ENCODE measurements around the gene FOXC1. TPM values are rescaled to one million over a fixed set of nuclear protein-coding genes. Genes with fewer than 3 reads are reported as not detected.

The FOXC1 gene
- total and polyA plus RNA-seq, 2 experiments from 2014 or later, result 0.10 to 0.13 TPM

DNA sequence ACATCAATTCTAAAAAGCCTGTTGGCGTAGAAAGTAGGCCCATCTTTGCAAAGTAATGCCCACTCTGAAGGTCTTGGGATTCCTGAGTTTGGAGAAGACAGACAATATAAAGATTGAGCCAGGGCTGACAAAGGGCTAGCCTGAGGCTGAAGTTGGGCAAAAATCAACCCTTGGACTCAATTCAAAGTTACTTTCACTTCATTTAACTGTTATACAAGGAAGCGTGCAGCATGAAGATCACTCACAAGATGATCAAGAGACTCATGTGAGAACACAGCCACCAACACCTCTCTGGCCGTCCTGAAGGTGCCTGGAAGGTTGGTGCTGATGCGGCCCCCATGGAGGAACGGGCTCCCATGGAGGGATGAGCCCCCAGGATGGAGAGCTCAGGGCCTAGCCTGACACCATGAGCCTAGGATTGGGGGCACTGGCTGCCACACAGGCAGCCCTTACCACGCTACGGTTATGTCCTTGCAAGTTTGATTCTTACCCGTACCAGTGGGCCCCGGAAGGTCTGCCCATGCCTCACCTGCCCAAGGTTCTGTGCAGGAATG, 26.6 kb downstream of the FOXC1 start:
- no peaks in the 10 kb centered on the region for H3K9me2 ChIP-seq (ENCODE audit: insufficient read depth)
- no peaks in the 10 kb centered on the region for H3K79me2 ChIP-seq (replicated peaks; ENCODE audit: insufficient read depth)
- no peaks in the 10 kb centered on the region for H3F3A ChIP-seq (replicated peaks; ENCODE audit: low read depth)
- DNase-seq (ENCODE audit: low spot score) (no peak), ATAC-seq (no peak)
- H3K27me3 ChIP-seq (ENCODE audit: insufficient read depth), result no peaks in the 10 kb centered on the region
- no peaks in the 10 kb centered on the region for H3K4me1 ChIP-seq (ENCODE audit: insufficient read depth)
- H3K36me3 ChIP-seq (ENCODE audit: insufficient read depth), result no peaks in the 10 kb centered on the region
- H3K27ac ChIP-seq (ENCODE audit: low read depth), result no peak overlapping the region
- H2AFZ ChIP-seq, result no peak overlapping the region
- Mint-ChIP-seq H3K4me1 (peaks cover 5% of the 10 kb centered on the region; the same call in 1 of the 3 replicates), H3K4me3 (no peak overlapping the region), H3K36me3 (ENCODE audit: low read depth) (no peaks in the 10 kb centered on the region; the same call in 2 of the 3 replicates), H3K9me3 (no peaks in the 10 kb centered on the region; the same call in 2 of the 3 replicates), H3K27me3 (ENCODE audit: insufficient read depth, low read depth, poor library complexity) (peaks cover 15% of the 10 kb centered on the region), H3K27ac (no peak overlapping the region)
- no peaks in the 10 kb centered on the region for H4K20me1 ChIP-seq (replicated peaks; ENCODE audit: insufficient read depth)
- no peak overlapping the region for H3K4me2 ChIP-seq
- TF ChIP-seq POLR2AphosphoS5 (IDR thresholded peaks at IDR 0.05; ENCODE audit: low read depth), result no peak
- TF ChIP-seq CREB1 (CRISPR knock-in tag; IDR thresholded peaks at IDR 0.05; ENCODE audit: low read depth), result no peak
- TF ChIP-seq ZNF331 (CRISPR knock-in tag; IDR thresholded peaks at IDR 0.05; ENCODE audit: low read depth), result no peak
- TF ChIP-seq, protein P1, sequence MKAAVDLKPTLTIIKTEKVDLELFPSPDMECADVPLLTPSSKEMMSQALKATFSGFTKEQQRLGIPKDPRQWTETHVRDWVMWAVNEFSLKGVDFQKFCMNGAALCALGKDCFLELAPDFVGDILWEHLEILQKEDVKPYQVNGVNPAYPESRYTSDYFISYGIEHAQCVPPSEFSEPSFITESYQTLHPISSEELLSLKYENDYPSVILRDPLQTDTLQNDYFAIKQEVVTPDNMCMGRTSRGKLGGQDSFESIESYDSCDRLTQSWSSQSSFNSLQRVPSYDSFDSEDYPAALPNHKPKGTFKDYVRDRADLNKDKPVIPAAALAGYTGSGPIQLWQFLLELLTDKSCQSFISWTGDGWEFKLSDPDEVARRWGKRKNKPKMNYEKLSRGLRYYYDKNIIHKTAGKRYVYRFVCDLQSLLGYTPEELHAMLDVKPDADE (IDR thresholded peaks at IDR 0.05), result no peak
- no peak for TF ChIP-seq JUNB (IDR thresholded peaks at IDR 0.05; ENCODE audit: unreplicated experiment)
- no peak overlapping the region for H3K4me3 ChIP-seq

DNA sequence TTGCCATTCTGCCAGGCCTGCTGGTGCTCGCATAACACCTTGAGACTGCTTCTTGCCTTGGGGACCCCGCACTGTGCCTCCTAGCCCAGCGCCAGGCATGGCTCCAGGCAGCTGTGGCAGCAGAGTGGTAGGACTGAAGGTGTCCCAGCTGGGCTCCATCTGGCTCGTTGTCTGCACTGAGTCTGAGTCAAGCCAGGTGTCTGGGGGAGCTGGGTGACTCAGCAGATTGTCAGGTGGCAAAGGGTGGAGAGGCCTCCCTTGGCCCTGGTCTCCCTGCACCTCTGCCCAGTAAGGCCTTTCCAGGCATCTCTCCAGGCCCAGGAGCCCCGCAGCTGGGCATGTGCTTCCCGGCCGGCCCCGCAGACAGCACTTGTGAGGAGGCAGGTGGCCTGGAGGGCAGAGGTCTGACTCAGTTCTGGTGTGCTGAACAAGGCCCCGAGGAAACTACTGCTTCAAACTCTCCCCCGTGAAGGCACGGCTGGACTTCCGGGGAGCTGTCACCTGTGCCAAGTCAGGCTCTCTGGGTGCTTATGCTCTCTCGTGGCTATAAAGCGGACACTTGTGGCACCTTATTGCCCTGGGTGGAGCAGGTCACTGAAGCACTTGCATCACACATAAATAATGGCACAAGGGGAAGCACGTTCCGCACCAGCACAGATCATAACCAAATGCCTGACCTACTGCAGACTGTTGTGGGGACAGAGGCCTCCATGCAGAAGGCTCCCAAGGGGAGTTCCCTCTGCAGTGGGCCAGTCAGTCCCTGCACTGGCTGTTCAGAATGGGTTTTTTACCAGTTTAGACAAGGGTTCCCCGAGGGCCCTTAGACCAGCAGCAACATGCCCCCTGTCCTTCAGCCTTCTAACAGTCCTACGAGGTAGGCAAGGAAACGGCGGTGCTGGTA, 27.5 kb downstream of the FOXC1 start:
- Mint-ChIP-seq H3K4me1 (peaks cover 8% of the 10 kb centered on the region; the same call in 1 of the 3 replicates), H3K27ac (no peak overlapping the region), H3K36me3 (ENCODE audit: low read depth) (no peaks in the 10 kb centered on the region; the same call in 2 of the 3 replicates), H3K9me3 (no peaks in the 10 kb centered on the region; the same call in 2 of the 3 replicates), H3K27me3 (ENCODE audit: insufficient read depth, low read depth, poor library complexity) (peaks cover 17% of the 10 kb centered on the region), H3K4me3 (no peak overlapping the region)
- Histone ChIP-seq H2AFZ (no peak overlapping the region), H3K4me2 (no peak overlapping the region), H3K79me2 (replicated peaks; ENCODE audit: insufficient read depth) (no peaks in the 10 kb centered on the region), H3K27me3 (ENCODE audit: insufficient read depth) (no peaks in the 10 kb centered on the region), H3K36me3 (ENCODE audit: insufficient read depth) (no peaks in the 10 kb centered on the region), H4K20me1 (replicated peaks; ENCODE audit: insufficient read depth) (no peaks in the 10 kb centered on the region), H3K4me3 (no peak overlapping the region), H3K9me2 (ENCODE audit: insufficient read depth) (no peaks in the 10 kb centered on the region), H3K27ac (ENCODE audit: low read depth) (no peak overlapping the region), H3K4me1 (ENCODE audit: insufficient read depth) (no peaks in the 10 kb centered on the region), H3F3A (replicated peaks; ENCODE audit: low read depth) (no peaks in the 10 kb centered on the region)
- DNase-seq (ENCODE audit: low spot score) (no peak), ATAC-seq (no peak)
- TF ChIP-seq, protein P2, sequence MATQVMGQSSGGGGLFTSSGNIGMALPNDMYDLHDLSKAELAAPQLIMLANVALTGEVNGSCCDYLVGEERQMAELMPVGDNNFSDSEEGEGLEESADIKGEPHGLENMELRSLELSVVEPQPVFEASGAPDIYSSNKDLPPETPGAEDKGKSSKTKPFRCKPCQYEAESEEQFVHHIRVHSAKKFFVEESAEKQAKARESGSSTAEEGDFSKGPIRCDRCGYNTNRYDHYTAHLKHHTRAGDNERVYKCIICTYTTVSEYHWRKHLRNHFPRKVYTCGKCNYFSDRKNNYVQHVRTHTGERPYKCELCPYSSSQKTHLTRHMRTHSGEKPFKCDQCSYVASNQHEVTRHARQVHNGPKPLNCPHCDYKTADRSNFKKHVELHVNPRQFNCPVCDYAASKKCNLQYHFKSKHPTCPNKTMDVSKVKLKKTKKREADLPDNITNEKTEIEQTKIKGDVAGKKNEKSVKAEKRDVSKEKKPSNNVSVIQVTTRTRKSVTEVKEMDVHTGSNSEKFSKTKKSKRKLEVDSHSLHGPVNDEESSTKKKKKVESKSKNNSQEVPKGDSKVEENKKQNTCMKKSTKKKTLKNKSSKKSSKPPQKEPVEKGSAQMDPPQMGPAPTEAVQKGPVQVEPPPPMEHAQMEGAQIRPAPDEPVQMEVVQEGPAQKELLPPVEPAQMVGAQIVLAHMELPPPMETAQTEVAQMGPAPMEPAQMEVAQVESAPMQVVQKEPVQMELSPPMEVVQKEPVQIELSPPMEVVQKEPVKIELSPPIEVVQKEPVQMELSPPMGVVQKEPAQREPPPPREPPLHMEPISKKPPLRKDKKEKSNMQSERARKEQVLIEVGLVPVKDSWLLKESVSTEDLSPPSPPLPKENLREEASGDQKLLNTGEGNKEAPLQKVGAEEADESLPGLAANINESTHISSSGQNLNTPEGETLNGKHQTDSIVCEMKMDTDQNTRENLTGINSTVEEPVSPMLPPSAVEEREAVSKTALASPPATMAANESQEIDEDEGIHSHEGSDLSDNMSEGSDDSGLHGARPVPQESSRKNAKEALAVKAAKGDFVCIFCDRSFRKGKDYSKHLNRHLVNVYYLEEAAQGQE (IDR thresholded peaks at IDR 0.05; ENCODE audit: unreplicated experiment), result no peak
- TF ChIP-seq, protein P3, sequence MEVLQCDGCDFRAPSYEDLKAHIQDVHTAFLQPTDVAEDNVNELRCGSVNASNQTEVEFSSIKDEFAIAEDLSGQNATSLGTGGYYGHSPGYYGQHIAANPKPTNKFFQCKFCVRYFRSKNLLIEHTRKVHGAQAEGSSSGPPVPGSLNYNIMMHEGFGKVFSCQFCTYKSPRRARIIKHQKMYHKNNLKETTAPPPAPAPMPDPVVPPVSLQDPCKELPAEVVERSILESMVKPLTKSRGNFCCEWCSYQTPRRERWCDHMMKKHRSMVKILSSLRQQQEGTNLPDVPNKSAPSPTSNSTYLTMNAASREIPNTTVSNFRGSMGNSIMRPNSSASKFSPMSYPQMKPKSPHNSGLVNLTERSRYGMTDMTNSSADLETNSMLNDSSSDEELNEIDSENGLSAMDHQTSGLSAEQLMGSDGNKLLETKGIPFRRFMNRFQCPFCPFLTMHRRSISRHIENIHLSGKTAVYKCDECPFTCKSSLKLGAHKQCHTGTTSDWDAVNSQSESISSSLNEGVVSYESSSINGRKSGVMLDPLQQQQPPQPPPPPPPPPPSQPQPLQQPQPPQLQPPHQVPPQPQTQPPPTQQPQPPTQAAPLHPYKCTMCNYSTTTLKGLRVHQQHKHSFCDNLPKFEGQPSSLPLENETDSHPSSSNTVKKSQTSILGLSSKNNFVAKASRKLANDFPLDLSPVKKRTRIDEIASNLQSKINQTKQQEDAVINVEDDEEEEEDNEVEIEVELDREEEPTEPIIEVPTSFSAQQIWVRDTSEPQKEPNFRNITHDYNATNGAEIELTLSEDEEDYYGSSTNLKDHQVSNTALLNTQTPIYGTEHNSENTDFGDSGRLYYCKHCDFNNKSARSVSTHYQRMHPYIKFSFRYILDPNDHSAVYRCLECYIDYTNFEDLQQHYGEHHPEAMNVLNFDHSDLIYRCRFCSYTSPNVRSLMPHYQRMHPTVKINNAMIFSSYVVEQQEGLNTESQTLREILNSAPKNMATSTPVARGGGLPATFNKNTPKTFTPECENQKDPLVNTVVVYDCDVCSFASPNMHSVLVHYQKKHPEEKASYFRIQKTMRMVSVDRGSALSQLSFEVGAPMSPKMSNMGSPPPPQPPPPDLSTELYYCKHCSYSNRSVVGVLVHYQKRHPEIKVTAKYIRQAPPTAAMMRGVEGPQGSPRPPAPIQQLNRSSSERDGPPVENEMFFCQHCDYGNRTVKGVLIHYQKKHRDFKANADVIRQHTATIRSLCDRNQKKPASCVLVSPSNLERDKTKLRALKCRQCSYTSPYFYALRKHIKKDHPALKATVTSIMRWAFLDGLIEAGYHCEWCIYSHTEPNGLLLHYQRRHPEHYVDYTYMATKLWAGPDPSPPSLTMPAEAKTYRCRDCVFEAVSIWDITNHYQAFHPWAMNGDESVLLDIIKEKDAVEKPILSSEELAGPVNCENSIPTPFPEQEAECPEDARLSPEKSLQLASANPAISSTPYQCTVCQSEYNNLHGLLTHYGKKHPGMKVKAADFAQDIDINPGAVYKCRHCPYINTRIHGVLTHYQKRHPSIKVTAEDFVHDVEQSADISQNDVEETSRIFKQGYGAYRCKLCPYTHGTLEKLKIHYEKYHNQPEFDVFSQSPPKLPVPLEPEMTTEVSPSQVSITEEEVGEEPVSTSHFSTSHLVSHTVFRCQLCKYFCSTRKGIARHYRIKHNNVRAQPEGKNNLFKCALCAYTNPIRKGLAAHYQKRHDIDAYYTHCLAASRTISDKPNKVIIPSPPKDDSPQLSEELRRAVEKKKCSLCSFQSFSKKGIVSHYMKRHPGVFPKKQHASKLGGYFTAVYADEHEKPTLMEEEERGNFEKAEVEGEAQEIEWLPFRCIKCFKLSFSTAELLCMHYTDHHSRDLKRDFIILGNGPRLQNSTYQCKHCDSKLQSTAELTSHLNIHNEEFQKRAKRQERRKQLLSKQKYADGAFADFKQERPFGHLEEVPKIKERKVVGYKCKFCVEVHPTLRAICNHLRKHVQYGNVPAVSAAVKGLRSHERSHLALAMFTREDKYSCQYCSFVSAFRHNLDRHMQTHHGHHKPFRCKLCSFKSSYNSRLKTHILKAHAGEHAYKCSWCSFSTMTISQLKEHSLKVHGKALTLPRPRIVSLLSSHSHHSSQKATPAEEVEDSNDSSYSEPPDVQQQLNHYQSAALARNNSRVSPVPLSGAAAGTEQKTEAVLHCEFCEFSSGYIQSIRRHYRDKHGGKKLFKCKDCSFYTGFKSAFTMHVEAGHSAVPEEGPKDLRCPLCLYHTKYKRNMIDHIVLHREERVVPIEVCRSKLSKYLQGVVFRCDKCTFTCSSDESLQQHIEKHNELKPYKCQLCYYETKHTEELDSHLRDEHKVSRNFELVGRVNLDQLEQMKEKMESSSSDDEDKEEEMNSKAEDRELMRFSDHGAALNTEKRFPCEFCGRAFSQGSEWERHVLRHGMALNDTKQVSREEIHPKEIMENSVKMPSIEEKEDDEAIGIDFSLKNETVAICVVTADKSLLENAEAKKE (CRISPR knock-in tag; IDR thresholded peaks at IDR 0.05), result no peak
- no peak for TF ChIP-seq CREB1 (CRISPR knock-in tag; IDR thresholded peaks at IDR 0.05; ENCODE audit: low read depth)
